ENCODE data around the gene CHP1.

- TF ChIP-seq ZNF37A (tag by site-specific recombination; IDR thresholded peaks at IDR 0.05): no peak
- no peak for TF ChIP-seq SETDB1 (IDR thresholded peaks at IDR 0.05; ENCODE audit: insufficient read length, low read length)
These were observed 36.6 kb upstream of the CHP1 start for GRCh38 chr15:41194444-41194843.
